ENCODE measurements around the gene LELP1. TPM values are rescaled to one million over a fixed set of nuclear protein-coding genes. Genes with fewer than 3 reads are reported as not detected.
A peak's percentile ranks its signal among the peaks of the same experiment; 100 is the strongest.

The LELP1 gene
- total and polyA plus RNA-seq, 2 donors (not counting 3 experiments of a cell fraction or from before 2014, with no cell fraction given), result not detected

DNA sequence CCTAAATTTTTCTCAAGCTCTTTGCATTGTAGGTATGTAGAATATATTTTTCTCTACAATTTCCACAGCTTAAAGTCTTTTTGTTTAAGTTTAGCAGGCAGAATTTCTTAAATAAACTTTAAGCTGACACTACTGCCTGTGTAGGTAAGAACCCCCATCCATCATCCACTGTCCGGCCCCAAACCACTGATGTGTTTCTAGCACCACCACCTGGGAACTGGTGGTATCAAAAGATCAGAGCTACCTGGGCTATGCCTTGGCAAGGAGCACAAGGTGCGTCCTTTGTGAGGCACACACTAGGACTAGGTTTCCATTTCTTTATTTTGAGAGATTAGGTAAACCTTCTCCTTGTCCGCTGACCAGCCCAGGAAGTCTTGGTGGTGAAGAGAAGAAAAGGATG is 10.5 kb upstream of the LELP1 start:
- H2AFZ ChIP-seq (ENCODE audit: low read depth, low read length), result no peak overlapping the region
- no TSS peak for BruUV-seq (replicated peaks)
- CTCF ChIA-PET, result interaction anchor here (0.8 to 2.8 kb wide), 8 partner anchors 9 to 540 kb away, joined by 3 to 38 read pairs (median 4); partner anchors contain the start of gene SMCP
- H4K20me1 ChIP-seq (replicated peaks; ENCODE audit: control insufficient read depth, extremely low read depth, insufficient read depth, low read length), result no peaks in the 10 kb centered on the region
- no peaks in the 10 kb centered on the region for H3K9me3 ChIP-seq (replicated peaks; ENCODE audit: control insufficient read depth, insufficient read depth, low read length)
- no peak overlapping the region for H3K27ac ChIP-seq (ENCODE audit: insufficient read depth, low read depth, low read length)
- DNase-seq (ENCODE audit: low read depth, low spot score) (no peak), FAIRE-seq (no peak)
- H3K9me1 ChIP-seq (replicated peaks; ENCODE audit: control insufficient read depth, extremely low read depth, insufficient read depth, low read length), result no peaks in the 10 kb centered on the region
- POLR2A ChIA-PET, result no interaction called here
- no peak overlapping the region for H3K4me2 ChIP-seq (ENCODE audit: insufficient read depth, low read length)
- no peaks in the 10 kb centered on the region for H3K79me2 ChIP-seq (ENCODE audit: control insufficient read depth, insufficient read depth, low read length)
- H3K4me1 ChIP-seq (ENCODE audit: control insufficient read depth, extremely low read depth, insufficient read depth, low read length), result no peaks in the 10 kb centered on the region
- TF ChIP-seq, protein P1, sequence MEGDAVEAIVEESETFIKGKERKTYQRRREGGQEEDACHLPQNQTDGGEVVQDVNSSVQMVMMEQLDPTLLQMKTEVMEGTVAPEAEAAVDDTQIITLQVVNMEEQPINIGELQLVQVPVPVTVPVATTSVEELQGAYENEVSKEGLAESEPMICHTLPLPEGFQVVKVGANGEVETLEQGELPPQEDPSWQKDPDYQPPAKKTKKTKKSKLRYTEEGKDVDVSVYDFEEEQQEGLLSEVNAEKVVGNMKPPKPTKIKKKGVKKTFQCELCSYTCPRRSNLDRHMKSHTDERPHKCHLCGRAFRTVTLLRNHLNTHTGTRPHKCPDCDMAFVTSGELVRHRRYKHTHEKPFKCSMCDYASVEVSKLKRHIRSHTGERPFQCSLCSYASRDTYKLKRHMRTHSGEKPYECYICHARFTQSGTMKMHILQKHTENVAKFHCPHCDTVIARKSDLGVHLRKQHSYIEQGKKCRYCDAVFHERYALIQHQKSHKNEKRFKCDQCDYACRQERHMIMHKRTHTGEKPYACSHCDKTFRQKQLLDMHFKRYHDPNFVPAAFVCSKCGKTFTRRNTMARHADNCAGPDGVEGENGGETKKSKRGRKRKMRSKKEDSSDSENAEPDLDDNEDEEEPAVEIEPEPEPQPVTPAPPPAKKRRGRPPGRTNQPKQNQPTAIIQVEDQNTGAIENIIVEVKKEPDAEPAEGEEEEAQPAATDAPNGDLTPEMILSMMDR (IDR thresholded peaks at IDR 0.05; ENCODE audit: extremely low read depth in 1 of 2, insufficient read depth in 1 of 2, low read depth in 1 of 2, low read length in 2 of 2), result peak; percentile 7 to 16
- TF ChIP-seq JUN (IDR thresholded peaks at IDR 0.05; ENCODE audit: borderline replicate concordance, insufficient read depth, insufficient read length, low read depth), result no peak
- dilution Hi-C loops (cut with MboI; ENCODE audit: extremely low pct_ligation_motif_present, low sequenced_read_pairs) (no loop called here), intact Hi-C loops (cut with micrococcal nuclease) (loop anchor here (1.0 kb wide), 1 partner anchor 323 kb away; no protein-coding TSS in a partner anchor)
- no peaks in the 10 kb centered on the region for H3K36me3 ChIP-seq (ENCODE audit: control insufficient read depth in 2 of 2, extremely low read depth in 1 of 2, insufficient read depth in 2 of 2, low read length in 2 of 2)
- no peaks in the 10 kb centered on the region for H3K27me3 ChIP-seq (ENCODE audit: control insufficient read depth in 2 of 2, insufficient read depth in 2 of 2, low read length in 2 of 2)
- no peak overlapping the region for H3K9ac ChIP-seq (replicated peaks; ENCODE audit: extremely low read depth, insufficient read depth, low read length)
- no peak overlapping the region for H3K4me3 ChIP-seq (replicated peaks in 1 of 3; ENCODE audit: insufficient read depth in 1 of 3, low read depth in 1 of 3, low read length in 3 of 3)

DNA sequence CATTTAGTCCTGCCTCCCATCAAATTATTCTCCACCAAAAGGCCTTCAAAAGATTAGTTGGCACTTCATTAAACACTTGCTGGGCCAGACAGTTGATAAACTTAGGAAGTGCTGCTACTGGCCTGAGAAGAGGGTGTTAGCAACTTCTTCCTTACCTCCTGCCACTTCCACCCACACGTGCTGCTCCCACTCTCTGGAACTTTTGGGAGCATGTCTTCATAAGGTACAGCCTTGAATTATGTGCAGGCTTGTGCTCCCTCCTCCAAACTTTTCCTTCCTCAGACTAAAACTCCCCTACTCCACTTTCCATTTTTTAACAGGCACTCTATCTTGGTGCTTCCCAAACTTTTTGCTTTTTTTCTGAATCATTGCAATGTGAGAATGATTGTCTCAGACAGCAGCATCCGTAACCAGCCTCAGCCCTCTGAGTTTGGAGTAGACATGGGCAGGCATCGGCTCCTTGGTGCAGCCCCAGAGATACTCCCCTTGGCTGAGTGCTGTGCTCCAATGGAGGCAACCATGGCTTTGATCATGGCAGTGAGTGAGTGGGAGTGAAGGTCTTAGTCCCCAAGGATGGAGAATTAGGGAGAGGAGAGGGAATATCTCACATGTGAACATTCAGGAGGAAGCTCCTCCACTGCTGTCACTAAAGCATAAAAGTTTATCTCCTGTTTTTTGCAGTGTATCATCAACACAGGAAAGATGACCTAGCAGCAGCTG is 8.7 kb upstream of the LELP1 start:
- Histone ChIP-seq H3K9ac (replicated peaks; ENCODE audit: extremely low read depth, insufficient read depth, low read length) (no peak overlapping the region), H3K4me2 (ENCODE audit: insufficient read depth, low read length) (no peak overlapping the region), H3K4me3 (replicated peaks in 1 of 3; ENCODE audit: insufficient read depth in 1 of 3, low read depth in 1 of 3, low read length in 3 of 3) (no peak overlapping the region), H3K27me3 (ENCODE audit: control insufficient read depth in 2 of 2, insufficient read depth in 2 of 2, low read length in 2 of 2) (no peaks in the 10 kb centered on the region), H3K27ac (ENCODE audit: insufficient read depth, low read depth, low read length) (no peak overlapping the region), H3K4me1 (ENCODE audit: control insufficient read depth, extremely low read depth, insufficient read depth, low read length) (no peaks in the 10 kb centered on the region), H3K36me3 (ENCODE audit: control insufficient read depth in 2 of 2, extremely low read depth in 1 of 2, insufficient read depth in 2 of 2, low read length in 2 of 2) (no peaks in the 10 kb centered on the region), H4K20me1 (replicated peaks; ENCODE audit: control insufficient read depth, extremely low read depth, insufficient read depth, low read length) (no peaks in the 10 kb centered on the region), H2AFZ (ENCODE audit: low read depth, low read length) (no peak overlapping the region), H3K79me2 (ENCODE audit: control insufficient read depth, insufficient read depth, low read length) (no peaks in the 10 kb centered on the region), H3K9me3 (replicated peaks; ENCODE audit: control insufficient read depth, insufficient read depth, low read length) (no peaks in the 10 kb centered on the region), H3K9me1 (replicated peaks; ENCODE audit: control insufficient read depth, extremely low read depth, insufficient read depth, low read length) (no peaks in the 10 kb centered on the region)
- dilution Hi-C loops (cut with MboI; ENCODE audit: extremely low pct_ligation_motif_present, low sequenced_read_pairs) (no loop called here), intact Hi-C loops (cut with micrococcal nuclease) (no loop called here)
- FAIRE-seq (no peak), DNase-seq (ENCODE audit: low read depth, low spot score) (no peak)
- POLR2A ChIA-PET, result no interaction called here
- TF ChIP-seq, protein P2, sequence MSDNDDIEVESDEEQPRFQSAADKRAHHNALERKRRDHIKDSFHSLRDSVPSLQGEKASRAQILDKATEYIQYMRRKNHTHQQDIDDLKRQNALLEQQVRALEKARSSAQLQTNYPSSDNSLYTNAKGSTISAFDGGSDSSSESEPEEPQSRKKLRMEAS (IDR thresholded peaks at IDR 0.05; ENCODE audit: insufficient read depth, insufficient read length), result no peak
- no peak for TF ChIP-seq JUN (IDR thresholded peaks at IDR 0.05; ENCODE audit: borderline replicate concordance, insufficient read depth, insufficient read length, low read depth)
- TF ChIP-seq FOS (IDR thresholded peaks at IDR 0.05; ENCODE audit: borderline replicate concordance, insufficient read depth, low read length), result no peak
- TF ChIP-seq MYC (IDR thresholded peaks at IDR 0.05; ENCODE audit: low read depth, low read length), result no peak
- TF ChIP-seq GATA2 (IDR thresholded peaks at IDR 0.05; ENCODE audit: insufficient read depth, insufficient read length, low read depth, low read length), result no peak
- TF ChIP-seq, protein P1 (IDR thresholded peaks at IDR 0.05; ENCODE audit: extremely low read depth in 1 of 2, insufficient read depth in 1 of 2, low read depth in 1 of 2, low read length in 2 of 2), result no peak
- no peak for TF ChIP-seq EZH2 (IDR thresholded peaks at IDR 0.05; ENCODE audit: borderline replicate concordance, low read depth, low read length, severe bottlenecking)
- TF ChIP-seq POLR2AphosphoS5 (IDR thresholded peaks at IDR 0.05; ENCODE audit: insufficient read depth, low read depth, low read length), result no peak
- no peak for TF ChIP-seq POLR2A (IDR thresholded peaks at IDR 0.05; ENCODE audit: low read depth, low read length)
- BruUV-seq (replicated peaks), result no TSS peak
- CTCF ChIA-PET, result no interaction called here

Measured in endothelial cell of umbilical vein (primary cell).